ENCODE data around the gene AFF3. TPM values are rescaled to one million over a fixed set of nuclear protein-coding genes. Genes with fewer than 3 reads are reported as not detected.

The AFF3 gene
- total and polyA plus RNA-seq, 2 of the 13 experiments (the other 11 are each of a cell fraction or from before 2014, with no cell fraction given) = not detected

- 42% methylated on average over 6 of the region's 6 CpGs for WGBS (ENCODE audit: low lambda C conversion rate)
- intact Hi-C loops (cut with micrococcal nuclease; ENCODE audit: unreplicated experiment) (no loop called here), in situ Hi-C loops (cut with HindIII; ENCODE audit: extremely low pct_ligation_motif_present, low pct_unique_long_range_greater_than_20kb) (no loop called here)
- FAIRE-seq (no peak), ATAC-seq (no peak; the same call in 2 of the 3 replicates), DNase-seq (ENCODE audit: low spot score) (no peak)
- Histone ChIP-seq H3K36me3 (replicated peaks in 1 of 2; ENCODE audit: control insufficient read depth in 1 of 2, insufficient read depth in 2 of 2, low read length in 2 of 2) (no peaks in the 10 kb centered on the region), H3K9ac (ENCODE audit: insufficient read depth, low read depth, low read length) (no peak overlapping the region), H3K4me2 (ENCODE audit: low read depth, low read length) (no peak overlapping the region), H3K9me3 (ENCODE audit: low read length) (no peaks in the 10 kb centered on the region), H3K27ac (ENCODE audit: extremely low read length, insufficient read depth, low read length) (no peak overlapping the region), H2AFZ (ENCODE audit: low read length) (no peak overlapping the region), H3K27me3 (ENCODE audit: control insufficient read depth in 1 of 2, insufficient read depth in 2 of 2, low read length in 2 of 2) (no peaks in the 10 kb centered on the region), H3K4me3 (replicated peaks in 1 of 3; ENCODE audit: insufficient read depth in 1 of 3, low read depth in 2 of 3, low read length in 3 of 3) (no peak overlapping the region), H3K4me1 (ENCODE audit: insufficient read depth, low read length) (no peaks in the 10 kb centered on the region), H3K79me2 (ENCODE audit: insufficient read depth, low read length) (no peaks in the 10 kb centered on the region), H4K20me1 (ENCODE audit: insufficient read depth, low read length) (no peaks in the 10 kb centered on the region)
- BruUV-seq (replicated peaks) = no TSS peak
- POLR2A ChIA-PET = no interaction called here
- TF ChIP-seq ZBTB4 (CRISPR knock-in tag; IDR thresholded peaks at IDR 0.05; ENCODE audit: borderline replicate concordance) (no peak), TERF1 (CRISPR knock-in tag; IDR thresholded peaks at IDR 0.05) (no peak), ATF4 (CRISPR knock-in tag; IDR thresholded peaks at IDR 0.05) (no peak), IRX3 (CRISPR knock-in tag; IDR thresholded peaks at IDR 0.05; ENCODE audit: borderline replicate concordance, low read depth) (no peak), ZNF367 (CRISPR knock-in tag; IDR thresholded peaks at IDR 0.05; ENCODE audit: borderline replicate concordance) (no peak), FIP1L1 (IDR thresholded peaks at IDR 0.05; ENCODE audit: borderline replicate concordance, insufficient read depth, low read depth, low read length) (no peak), ATM (IDR thresholded peaks at IDR 0.05; ENCODE audit: borderline replicate concordance) (no peak), SALL2 (CRISPR knock-in tag; IDR thresholded peaks at IDR 0.05) (no peak), ZSCAN22 (CRISPR knock-in tag; IDR thresholded peaks at IDR 0.05) (no peak), ZNF432 (CRISPR knock-in tag; IDR thresholded peaks at IDR 0.05; ENCODE audit: borderline replicate concordance) (no peak)
- TF ChIP-seq, protein P1, sequence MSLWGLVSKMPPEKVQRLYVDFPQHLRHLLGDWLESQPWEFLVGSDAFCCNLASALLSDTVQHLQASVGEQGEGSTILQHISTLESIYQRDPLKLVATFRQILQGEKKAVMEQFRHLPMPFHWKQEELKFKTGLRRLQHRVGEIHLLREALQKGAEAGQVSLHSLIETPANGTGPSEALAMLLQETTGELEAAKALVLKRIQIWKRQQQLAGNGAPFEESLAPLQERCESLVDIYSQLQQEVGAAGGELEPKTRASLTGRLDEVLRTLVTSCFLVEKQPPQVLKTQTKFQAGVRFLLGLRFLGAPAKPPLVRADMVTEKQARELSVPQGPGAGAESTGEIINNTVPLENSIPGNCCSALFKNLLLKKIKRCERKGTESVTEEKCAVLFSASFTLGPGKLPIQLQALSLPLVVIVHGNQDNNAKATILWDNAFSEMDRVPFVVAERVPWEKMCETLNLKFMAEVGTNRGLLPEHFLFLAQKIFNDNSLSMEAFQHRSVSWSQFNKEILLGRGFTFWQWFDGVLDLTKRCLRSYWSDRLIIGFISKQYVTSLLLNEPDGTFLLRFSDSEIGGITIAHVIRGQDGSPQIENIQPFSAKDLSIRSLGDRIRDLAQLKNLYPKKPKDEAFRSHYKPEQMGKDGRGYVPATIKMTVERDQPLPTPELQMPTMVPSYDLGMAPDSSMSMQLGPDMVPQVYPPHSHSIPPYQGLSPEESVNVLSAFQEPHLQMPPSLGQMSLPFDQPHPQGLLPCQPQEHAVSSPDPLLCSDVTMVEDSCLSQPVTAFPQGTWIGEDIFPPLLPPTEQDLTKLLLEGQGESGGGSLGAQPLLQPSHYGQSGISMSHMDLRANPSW (CRISPR knock-in tag; IDR thresholded peaks at IDR 0.05; ENCODE audit: borderline replicate concordance) = no peak
- TF ChIP-seq, protein P2, sequence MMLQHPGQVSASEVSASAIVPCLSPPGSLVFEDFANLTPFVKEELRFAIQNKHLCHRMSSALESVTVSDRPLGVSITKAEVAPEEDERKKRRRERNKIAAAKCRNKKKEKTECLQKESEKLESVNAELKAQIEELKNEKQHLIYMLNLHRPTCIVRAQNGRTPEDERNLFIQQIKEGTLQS (CRISPR knock-in tag; IDR thresholded peaks at IDR 0.05) = no peak
- CTCF ChIA-PET (ENCODE audit: low intra/inter-chr PET ratio, low total read pairs) = no interaction called here
Observed at GRCh38 chr2:100029460-100029859, 112.9 kb downstream of the AFF3 start.

All from HepG2 (cell line).